AG04449 (cell line): ENCODE measurements around the gene DNAJC10.
"Not testable (repeated sequence)": the region's sequence is repeated elsewhere in the genome, so short reads cannot be mapped to it uniquely, and the experiment has no call there.

Experiments used
- CTCF ChIA-PET: fragments of 350-600 bp; formaldehyde crosslinking; extraction: SDS; loops from one replicate; lab custom pipeline; 2021; ENCODE audit warnings: antibody characterized with exemption; lab: Yijun Ruan, JAX
- POLR2A ChIA-PET: fragments of 400-600, 350-600 bp; formaldehyde crosslinking; extraction: SDS; loops from one replicate; lab custom pipeline; 2020; ENCODE audit warnings: antibody characterized with exemption, inconsistent platforms; lab: Yijun Ruan, JAX
- DNase-seq: peaks from one replicate; pipeline ENCODE4 v3.0.0-alpha.2; 2010; ENCODE audit warnings: low read depth, low spot score
- H3K4me3 ChIP-seq: 2 replicates; pipeline ENCODE4 v1.5.1; 2011; ENCODE audit warnings: low read depth, mild to moderate bottlenecking, control low read depth, low read length
- CTCF ChIP-seq: IDR thresholded peaks from one replicate; pipeline ENCODE4 v1.5.1; 2011; ENCODE audit warnings: mild to moderate bottlenecking, moderate library complexity, low read length, control low read depth, inconsistent platforms; ENCODE audit not compliant: insufficient read depth; ENCODE audit errors: missing control alignments

The DNAJC10 gene

GRCh38 chr2:182717816-182718215 is 1.8 kb downstream of the DNAJC10 start:
- CTCF ChIA-PET, result no interaction called here
- POLR2A ChIA-PET, result no interaction called here
- TF ChIP-seq CTCF, result no peak
- no peak overlapping the region for H3K4me3 ChIP-seq
- no peak for DNase-seq

GRCh38 chr2:182718459-182718858 is 2.4 kb downstream of the DNAJC10 start:
- no peak for DNase-seq
- CTCF ChIA-PET, result no interaction called here
- no peak for TF ChIP-seq CTCF
- POLR2A ChIA-PET, result no interaction called here
- no peak overlapping the region for H3K4me3 ChIP-seq

GRCh38 chr2:182719116-182719515 is 3.1 kb downstream of the DNAJC10 start:
- DNase-seq, H3K4me3 ChIP-seq, POLR2A ChIA-PET: not testable (repeated sequence)
- CTCF ChIA-PET, result interaction anchor here (1.5 kb wide), 2 partner anchors 9 to 534 kb away, joined by 4 to 6 read pairs; no protein-coding TSS in a partner anchor

GRCh38 chr2:182724656-182725055 is 8.6 kb downstream of the DNAJC10 start:
- DNase-seq, result no peak
- TF ChIP-seq CTCF, result no peak
- CTCF ChIA-PET, result no interaction called here
- no peak overlapping the region for H3K4me3 ChIP-seq
- POLR2A ChIA-PET, result no interaction called here

- POLR2A ChIA-PET, result no interaction called here
- DNase-seq, result no peak
- CTCF ChIA-PET, result no interaction called here
- no peak for TF ChIP-seq CTCF
- no peak overlapping the region for H3K4me3 ChIP-seq
These were observed 10.4 kb downstream of the DNAJC10 start for GRCh38 chr2:182726473-182726872.

- H3K4me3 ChIP-seq, result no peak overlapping the region
- CTCF ChIA-PET, result interaction anchor here (0.8 to 1.2 kb wide), 2 partner anchors 9 to 12 kb away, joined by 3 to 6 read pairs; no protein-coding TSS in a partner anchor
- no peak for DNase-seq
- no peak for TF ChIP-seq CTCF
- POLR2A ChIA-PET, result no interaction called here
These were observed 12.0 kb downstream of the DNAJC10 start for GRCh38 chr2:182728014-182728413.

- no peak overlapping the region for H3K4me3 ChIP-seq
- POLR2A ChIA-PET, result no interaction called here
- no peak for TF ChIP-seq CTCF
- no peak for DNase-seq
- CTCF ChIA-PET, result interaction anchor here (0.6 kb wide), 1 partner anchor 34 kb away, joined by 3 read pairs; no protein-coding TSS in a partner anchor
These were observed 13.8 kb downstream of the DNAJC10 start for GRCh38 chr2:182729710-182730339.
